GM13977 (cell line): ENCODE data around the gene C19orf85.

ENCODE experiments used
- DNase-seq: peaks from one replicate; pipeline ENCODE4 v3.0.0; 2012; ENCODE audit warnings: low spot score
- CTCF ChIP-seq: IDR thresholded peaks from 2 replicates; pipeline ENCODE4 v1.5.1; 2012; ENCODE audit warnings: mild to moderate bottlenecking, control low read depth; ENCODE audit not compliant: insufficient read depth; ENCODE audit errors: extremely low read depth, missing control alignments
- in situ Hi-C: fragments of 300-500 bp; cut with MboI; formaldehyde crosslinking; loops from one replicate; pipeline ENCODE4 v1.12.0; 2022; ENCODE audit warnings: low sequenced_read_pairs, low pct_unique_long_range_greater_than_20kb, mixed read lengths, inconsistent platforms; ENCODE audit not compliant: unreplicated experiment

The C19orf85 gene

GRCh38 chr19:55464662-55465054 lies at the start of gene C19orf85:
Gene C19orf85, minus strand, starts transcription at chr19:55464751. Its CDS starts 197 bp downstream, at chr19:55464554.
- TF ChIP-seq CTCF, result no peak
- no peak for DNase-seq
- in situ Hi-C loops, result no loop called here

GRCh38 chr19:55508120-55508519 lies 43.6 kb upstream of the C19orf85 start:
- in situ Hi-C loops, result loop anchor here (5.0 kb wide), 1 partner anchor 119 kb away; no protein-coding TSS in a partner anchor
- no peak for TF ChIP-seq CTCF
- DNase-seq, result no peak

GRCh38 chr19:55504981-55505380 lies 40.4 kb upstream of the C19orf85 start:
- TF ChIP-seq CTCF, result no peak
- in situ Hi-C loops, result loop anchor here (5.0 kb wide), 1 partner anchor 122 kb away; no protein-coding TSS in a partner anchor
- no peak for DNase-seq

GRCh38 chr19:55504252-55504603 lies 39.7 kb upstream of the C19orf85 start:
- in situ Hi-C loops, result no loop called here
- no peak for TF ChIP-seq CTCF
- DNase-seq, result no peak

GRCh38 chr19:55503502-55504251 lies 39.1 kb upstream of the C19orf85 start:
- in situ Hi-C loops, result no loop called here
- DNase-seq, result peak; percentile 99
- peak; percentile 99 for TF ChIP-seq CTCF

- in situ Hi-C loops, result no loop called here
Measured at GRCh38 chr19:55503157-55503501, 38.6 kb upstream of the C19orf85 start.

More at GRCh38 chr19:55503157-55503501, 38.6 kb upstream of the C19orf85 start:
- no peak for DNase-seq
- TF ChIP-seq CTCF, result no peak
